HG03520 (cell line): ENCODE measurements around the gene SLAMF6.
A peak's percentile ranks its signal among the peaks of the same experiment; 100 is the strongest.

ENCODE experiments used
- ATAC-seq: cut with Tn5 transposase; IDR thresholded peaks from one replicate; pipeline ENCODE4 v1.9.1; 2021; ENCODE audit warnings: mild to moderate bottlenecking, moderate library complexity; ENCODE audit not compliant: unreplicated experiment

SLAMF6 gene

GRCh38 chr1:160474392-160475242 lies 48.4 kb downstream of the SLAMF6 start:
- no peak for ATAC-seq

DNA sequence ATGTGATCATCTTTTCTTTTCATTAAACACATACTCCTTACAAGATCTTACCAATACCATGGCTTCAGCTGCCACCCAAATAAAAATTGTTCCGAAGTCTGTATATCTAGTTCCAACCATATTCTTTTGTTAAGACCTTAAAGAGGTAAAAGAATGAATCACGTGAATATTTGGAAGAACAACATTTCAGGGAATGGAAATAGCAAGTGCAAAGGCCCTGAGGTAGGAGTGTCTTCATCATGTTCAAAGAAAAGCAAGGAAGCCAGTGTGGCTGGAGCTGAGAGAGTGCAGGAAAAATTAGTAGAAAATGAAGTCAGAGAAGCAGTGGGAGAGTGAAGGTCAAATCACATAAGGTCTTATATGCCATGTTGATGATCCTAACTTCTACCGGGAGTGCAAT lies 50.9 kb downstream of the SLAMF6 start:
- no peak for ATAC-seq

- ATAC-seq: no peak
These were observed 51.8 kb downstream of the SLAMF6 start for GRCh38 chr1:160471253-160471652.

- no peak for ATAC-seq
These were observed 55.5 kb downstream of the SLAMF6 start for GRCh38 chr1:160467576-160467975.

DNA sequence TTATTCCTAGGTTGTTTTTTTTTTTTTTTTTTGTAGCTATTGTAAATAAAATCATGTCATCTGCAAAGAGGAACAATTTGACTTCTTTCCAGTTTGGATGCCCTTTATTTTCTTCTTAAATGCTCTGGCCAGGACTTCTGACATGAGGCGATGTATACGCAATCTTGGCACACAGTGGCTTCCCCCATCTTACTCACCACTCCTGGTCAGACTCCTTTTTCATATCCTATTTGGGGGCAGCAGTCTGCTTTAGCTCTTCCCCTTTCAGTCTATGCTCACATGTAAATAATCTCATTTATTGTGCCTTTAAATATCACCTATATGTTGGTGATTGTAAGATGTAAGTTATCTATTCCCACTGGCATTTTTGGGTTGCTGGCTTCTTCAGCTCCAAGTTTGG lies 56.1 kb downstream of the SLAMF6 start:
- no peak for ATAC-seq

DNA sequence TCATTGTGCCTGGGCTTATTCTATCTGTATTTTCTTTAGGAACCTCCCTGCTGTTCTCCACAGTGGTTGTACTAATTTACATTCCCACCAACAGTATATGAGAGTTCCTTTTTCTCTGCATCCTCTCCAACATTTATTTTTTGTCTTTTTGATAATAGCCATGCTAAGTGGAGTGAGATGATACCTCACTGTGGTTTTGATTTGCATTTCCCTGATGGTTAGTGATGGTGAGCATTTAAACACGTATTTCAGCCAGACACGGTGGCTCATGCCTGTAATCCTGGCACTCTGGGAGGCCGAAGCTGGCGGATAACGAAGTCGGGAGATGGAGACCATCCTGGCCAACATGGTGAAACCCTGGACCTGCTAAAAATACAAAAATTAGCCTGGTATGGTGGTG lies 57.9 kb downstream of the SLAMF6 start:
- no peak for ATAC-seq

DNA sequence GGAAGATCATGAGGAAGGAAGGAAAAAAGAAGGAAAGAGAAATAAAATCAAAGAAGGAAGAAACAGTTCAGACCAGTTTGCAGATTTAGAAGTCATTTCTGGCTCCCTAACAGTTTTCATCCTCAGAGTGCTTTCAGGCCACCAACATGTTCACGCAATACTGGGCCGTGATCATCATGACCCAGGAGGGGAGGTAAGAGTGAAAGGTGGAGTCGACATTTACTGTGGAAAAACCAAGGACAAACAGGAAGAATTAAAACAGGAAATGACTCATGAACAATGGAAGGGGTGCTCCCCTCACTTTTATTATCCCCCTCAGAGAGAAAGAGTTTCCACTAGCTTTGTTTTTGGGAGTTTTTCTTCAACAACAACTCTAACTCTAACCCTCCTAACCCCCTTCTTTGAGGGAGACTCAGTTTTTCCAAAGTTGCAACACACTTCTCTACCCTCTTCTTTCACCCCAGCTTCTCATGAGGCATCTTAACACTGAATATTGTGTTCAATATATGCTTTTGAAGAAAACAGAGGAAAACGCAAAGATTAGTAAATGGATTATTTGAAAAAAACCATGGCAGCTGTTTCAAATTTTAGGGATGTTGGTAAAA lies 62.3 kb downstream of the SLAMF6 start:
- ATAC-seq: no peak

DNA sequence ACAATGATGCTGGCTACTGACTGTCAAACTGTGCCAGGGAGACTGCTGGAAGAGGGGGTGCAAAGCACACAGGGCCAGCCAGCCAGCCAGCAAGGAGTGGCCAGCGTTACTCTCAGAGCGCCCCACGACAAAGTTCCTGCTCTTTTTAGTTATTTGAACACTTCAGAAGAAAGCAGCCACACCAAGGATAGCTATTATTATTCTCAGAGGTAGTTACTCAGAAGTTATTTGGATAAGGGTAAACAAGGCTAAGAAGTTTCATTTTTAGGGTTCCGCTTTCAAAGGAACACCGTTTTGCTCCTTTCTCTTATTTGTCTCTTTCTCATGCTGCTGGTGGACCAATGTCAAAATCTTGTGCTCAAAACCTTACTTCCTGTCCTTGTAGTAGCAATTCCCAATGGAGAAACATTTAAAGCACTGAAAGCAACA lies 62.8 kb downstream of the SLAMF6 start:
- ATAC-seq: no peak

DNA sequence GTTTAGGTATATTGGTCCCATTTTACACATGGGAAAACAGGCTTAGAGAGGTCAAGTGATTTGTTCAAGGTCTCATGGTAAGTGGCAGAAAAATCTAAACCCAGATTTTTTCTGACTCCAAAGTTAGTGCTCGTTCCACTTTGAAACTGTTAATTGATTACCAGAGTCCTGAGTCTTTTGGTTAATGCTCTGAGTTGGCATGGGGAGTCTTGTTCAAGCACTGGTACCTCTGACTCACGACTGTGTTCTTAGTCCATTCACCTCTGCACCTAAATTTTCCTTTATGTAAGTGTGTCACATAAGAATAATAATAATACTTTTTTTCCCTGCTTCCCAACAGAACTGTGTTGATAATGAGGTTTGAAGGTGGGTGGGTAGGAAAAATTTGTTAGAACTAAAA lies 63.4 kb downstream of the SLAMF6 start:
- ATAC-seq: no peak

GRCh38 chr1:160459056-160459455 lies 64.0 kb downstream of the SLAMF6 start:
- no peak for ATAC-seq

GRCh38 chr1:160455153-160455517 lies 67.9 kb downstream of the SLAMF6 start:
- ATAC-seq: no peak

DNA sequence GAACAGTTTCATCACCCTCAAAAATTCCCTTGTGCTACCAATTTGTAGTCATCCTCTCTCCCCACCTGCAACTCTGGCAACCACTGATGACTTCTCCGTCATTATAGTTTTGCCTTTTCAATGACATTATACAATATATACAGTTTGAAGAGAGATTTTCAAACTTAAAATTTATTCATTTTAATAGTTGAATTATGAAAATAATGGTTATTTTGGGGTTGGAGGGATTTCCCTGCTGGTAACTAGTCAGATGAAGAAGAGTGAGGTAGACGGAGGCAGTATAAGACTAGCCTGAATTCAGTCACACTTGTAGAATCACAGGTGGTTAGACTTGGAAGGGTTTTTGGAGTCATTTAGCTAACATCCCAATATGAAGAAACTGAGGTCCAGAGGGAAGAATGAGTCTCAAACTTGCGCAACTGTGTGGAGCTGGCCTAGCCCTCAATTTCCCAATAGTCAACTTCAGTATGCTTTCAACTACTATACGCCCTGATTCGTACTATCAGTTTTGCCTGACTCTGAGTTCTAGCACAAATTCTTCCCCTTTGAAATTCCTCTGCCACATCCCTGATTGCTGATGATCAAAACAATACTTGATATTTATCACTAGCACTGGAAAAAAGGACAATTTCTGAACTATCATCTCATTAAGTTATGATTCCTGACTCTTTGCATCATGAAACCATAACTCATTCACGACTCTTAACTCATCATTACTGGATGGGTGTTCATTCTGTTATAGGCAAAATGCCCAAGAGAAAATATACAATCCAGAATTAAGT lies 68.5 kb downstream of the SLAMF6 start:
- no peak for ATAC-seq

- ATAC-seq: peak; percentile 57
These were observed 69.6 kb downstream of the SLAMF6 start for GRCh38 chr1:160453443-160453842.

DNA sequence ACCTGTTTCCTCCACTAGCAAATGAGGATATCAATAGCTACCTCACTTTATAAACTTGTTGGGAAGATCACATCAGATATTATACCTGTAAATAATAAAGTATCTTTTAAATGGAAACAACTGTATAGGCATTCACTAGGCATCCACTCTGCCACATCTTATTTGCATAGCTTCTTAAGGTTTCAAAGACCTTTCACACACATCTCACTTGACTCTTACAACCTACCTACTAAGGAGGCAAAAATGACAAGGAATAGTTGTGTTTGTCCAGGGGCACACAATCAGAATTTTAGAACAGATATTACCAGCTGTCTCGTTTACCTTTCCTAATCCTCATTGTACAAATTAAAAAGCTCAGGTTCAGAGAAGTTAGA lies 71.2 kb downstream of the SLAMF6 start:
- ATAC-seq: no peak

DNA sequence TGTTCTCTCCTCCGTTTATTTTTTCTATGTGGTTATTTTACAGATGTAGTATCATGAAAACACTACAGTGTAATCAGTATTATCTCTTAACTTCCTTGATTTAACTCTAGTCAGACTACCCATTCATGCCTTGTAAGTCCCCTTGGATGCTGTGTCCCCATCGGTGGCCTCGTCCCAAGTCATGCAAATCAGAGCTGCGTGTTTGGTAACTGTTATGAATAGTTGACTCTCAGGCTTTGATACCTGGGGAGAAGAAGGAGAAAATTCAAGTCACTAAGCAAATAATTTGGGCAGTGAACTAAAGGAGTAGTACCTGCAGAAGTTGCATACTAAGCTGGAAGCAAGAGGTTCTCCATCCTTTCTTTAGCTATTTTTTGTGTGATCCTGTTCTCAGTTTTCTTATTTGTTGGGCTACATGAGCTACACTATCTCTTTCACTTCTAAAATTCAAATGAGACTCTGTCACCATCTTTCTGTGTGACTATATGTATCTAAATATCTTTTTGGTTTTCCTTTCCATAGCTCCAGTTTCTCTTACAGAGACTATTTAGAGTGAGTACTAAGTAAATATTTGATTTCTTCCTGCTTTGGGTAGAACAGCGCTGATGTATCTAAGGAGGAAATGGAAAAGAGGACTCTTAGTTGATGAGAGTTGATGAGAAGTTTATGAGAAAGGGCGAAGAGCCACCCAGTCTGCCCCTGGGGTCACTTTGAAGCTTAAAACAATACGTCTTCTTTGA lies 71.8 kb downstream of the SLAMF6 start:
- no peak for ATAC-seq

DNA sequence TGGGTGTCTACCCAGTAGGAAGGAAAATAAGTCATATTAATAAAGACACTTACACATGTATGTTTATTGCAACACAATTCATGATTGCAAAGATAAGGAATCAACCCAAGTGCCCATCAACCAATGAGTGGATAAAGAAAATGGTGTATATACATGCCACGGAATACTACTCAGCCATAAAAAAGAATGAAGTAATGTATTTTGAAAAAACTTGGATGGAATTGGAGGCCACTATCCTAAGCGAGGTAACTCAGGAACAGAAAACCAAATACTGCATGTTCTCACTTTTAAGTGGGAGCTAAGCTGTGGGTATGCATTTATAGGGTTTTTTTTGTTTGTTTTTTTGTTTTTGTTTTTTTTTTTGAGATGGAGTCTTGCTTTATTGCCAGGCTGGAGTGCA lies 73.6 kb downstream of the SLAMF6 start:
- no peak for ATAC-seq

DNA sequence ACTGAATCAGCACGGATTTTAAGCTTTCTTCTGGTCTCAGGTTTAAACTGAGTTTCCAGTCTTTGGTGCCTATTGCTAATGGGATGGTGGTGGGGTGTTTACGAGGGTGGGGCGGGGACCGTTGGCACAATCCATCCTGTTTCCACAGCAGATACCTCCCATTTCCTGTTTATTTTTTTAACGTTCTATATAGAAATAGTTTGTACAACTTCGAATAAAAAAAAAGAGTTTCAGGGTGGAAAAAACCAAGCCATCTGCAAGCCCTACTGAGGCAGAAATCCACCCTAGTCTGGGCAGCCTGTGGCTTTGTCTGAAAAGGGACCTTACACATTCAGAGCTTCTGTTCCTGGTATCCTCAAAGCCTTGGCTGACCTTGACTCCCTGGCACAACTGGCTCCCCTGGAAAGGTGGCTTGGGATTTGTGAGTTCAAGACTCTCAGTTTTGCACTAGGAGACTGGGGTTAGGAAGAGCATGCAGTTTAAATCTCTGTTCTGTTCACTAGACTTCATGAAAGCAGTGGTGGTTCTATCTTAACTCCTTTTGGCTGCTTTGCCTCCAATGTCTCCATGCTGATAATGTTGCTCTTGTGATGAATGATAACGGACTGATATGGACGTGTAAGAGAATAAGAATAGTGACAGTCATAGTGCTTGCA lies 76.0 kb downstream of the SLAMF6 start:
- ATAC-seq: no peak

- ATAC-seq: no peak
These were observed 83.3 kb downstream of the SLAMF6 start for GRCh38 chr1:160439718-160440117.

DNA sequence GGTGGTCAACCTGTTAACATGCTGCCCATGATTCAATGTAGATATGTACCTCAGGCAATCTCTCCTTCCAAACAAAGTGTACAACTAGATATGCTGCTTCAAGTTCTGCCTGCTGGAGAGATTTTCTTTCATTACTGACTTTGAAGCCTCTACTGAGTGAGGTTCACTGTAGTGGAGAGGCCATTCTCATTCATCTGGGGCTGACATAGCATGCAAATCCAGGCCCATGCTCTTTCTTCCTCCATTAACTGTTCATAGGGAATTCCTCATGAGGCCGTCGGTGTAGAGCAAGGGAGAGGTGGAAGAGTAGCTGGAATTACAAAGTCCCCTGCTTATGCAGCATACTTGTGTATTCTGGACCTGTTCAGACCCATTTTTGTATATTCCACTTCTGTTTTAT lies 84.1 kb downstream of the SLAMF6 start:
- ATAC-seq: no peak

- ATAC-seq: no peak
These were observed 84.6 kb downstream of the SLAMF6 start for GRCh38 chr1:160438317-160438918.
